ENCODE measurements around the gene COL4A3.

GRCh38 chr2:227317834-227318233, 153.4 kb downstream of the COL4A3 start:
- TF ChIP-seq BCL3 (IDR thresholded peaks at IDR 0.05) (no peak), NFE2L2 (conservative IDR thresholded peaks at IDR 0.05; ENCODE audit: low read length) (no peak), ZSCAN20 (CRISPR knock-in tag; IDR thresholded peaks at IDR 0.05) (no peak), POLR2A (IDR thresholded peaks at IDR 0.05; ENCODE audit: low read length) (no peak), CHD4 (IDR thresholded peaks at IDR 0.05; ENCODE audit: borderline replicate concordance) (no peak), SREBF2 (IDR thresholded peaks at IDR 0.05) (no peak), CTCF (IDR thresholded peaks at IDR 0.05) (no peak), USF2 (IDR thresholded peaks at IDR 0.05) (no peak), HOXA7 (CRISPR knock-in tag; IDR thresholded peaks at IDR 0.05) (no peak), HOXB5 (CRISPR knock-in tag; IDR thresholded peaks at IDR 0.05) (no peak), ZFP36 (IDR thresholded peaks at IDR 0.05; ENCODE audit: borderline replicate concordance, partially characterized antibody) (no peak)
